K562 treated with DMSO at 1 percent for 24 hours (cell line): Measurements from ENCODE around the gene YOD1. TPM values are rescaled to one million over a fixed set of nuclear protein-coding genes. Genes with fewer than 3 reads are reported as not detected.

Experiments used
- total RNA-seq: library from RNA; unstranded; fragments of 300-600 nt; gene quantifications from 2 replicates; pipeline ENCODE4 v1.2.3, GENCODE V29; 2022; ENCODE audit warnings: low read depth; ENCODE audit not compliant: insufficient read depth

The YOD1 gene
- 13.6 and 15.8 TPM in 2 replicates for total RNA-seq

GRCh38 chr1:207051191-207051943, at the start of gene YOD1:
Gene YOD1, minus strand, starts transcription at chr1:207051208. Its CDS starts 178 bp downstream, at chr1:207051030.

GRCh38 chr1:207088701-207089626, 38.0 kb upstream of the YOD1 start, which contains the start of gene C4BPB:
Gene C4BPB, plus strand, starts transcription at chr1:207088860. Its CDS starts 672 bp downstream, at chr1:207089532.

DNA sequence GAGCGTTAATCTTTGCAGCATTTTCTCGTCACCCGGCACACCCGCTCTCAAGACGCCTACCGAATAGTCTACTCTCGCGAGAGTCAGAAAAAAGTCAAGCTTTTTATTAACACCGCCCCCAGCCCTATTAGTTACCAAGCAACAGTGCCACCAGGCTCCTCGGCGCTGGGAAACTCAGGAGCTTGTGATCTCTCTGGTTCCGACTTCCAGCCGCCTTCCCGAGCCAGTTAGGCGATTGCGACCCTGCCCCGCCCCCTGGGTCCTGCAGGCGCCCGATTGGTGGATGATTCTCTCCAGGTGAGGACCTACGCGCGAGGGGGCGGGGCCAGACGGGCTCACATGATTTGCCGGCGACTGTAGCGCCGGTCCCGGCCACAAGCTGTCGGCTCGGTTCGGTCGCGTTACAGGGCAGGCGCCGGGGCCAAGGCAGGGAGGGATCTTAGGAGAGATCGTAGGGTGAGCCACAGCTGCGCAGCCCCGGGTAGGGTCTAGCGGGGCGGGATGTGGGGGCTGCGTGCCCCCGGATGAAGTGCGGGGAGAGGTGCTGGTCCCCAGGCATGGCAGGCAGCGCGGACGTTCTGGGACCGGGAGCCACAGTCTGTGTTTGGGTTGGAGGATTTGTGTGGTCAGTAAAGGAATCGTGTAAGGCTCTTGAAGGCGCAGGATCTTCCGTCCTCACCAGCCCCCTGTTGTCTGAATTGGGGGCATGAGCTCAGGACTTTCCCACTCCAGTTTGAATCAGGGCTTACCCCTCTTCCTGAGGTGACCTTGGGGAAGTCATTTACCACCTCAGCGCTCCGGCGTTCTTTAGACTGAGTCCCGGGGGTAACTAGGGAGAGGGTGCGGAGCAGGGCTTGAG, 2.1 kb upstream of the YOD1 start, which contains the start of gene PFKFB2:
Gene PFKFB2 (plus strand): TSS at position 365 of the 859 bp plus-strand sequence. CDS start 1,443 bp downstream, outside the sequence.

GRCh38 chr1:207032528-207033017, 18.4 kb downstream of the YOD1 start, which contains the start of gene C1orf116:
Gene C1orf116, minus strand, starts transcription at chr1:207032756. Its CDS starts 5,158 bp downstream, at chr1:207027598.

Other genes starting within 250 kb of the YOD1 start
- not detected in 2 replicates for gene IL20, start 185.6 kb downstream of the YOD1 start, total RNA-seq
- not detected in 2 replicates for gene IL24, start 153.8 kb downstream of the YOD1 start, total RNA-seq
- 0.80 and 1.00 TPM in 2 replicates for gene FCMR, start 129.3 kb downstream of the YOD1 start, total RNA-seq
- 0.19 and 0.49 TPM in 2 replicates for gene PIGR, start 104.7 kb downstream of the YOD1 start, total RNA-seq
- gene FCAMR, start 80.7 kb downstream of the YOD1 start, total RNA-seq, result not detected in 2 replicates
- 3.2 and 3.4 TPM in 2 replicates for gene C1orf116, start 18.5 kb downstream of the YOD1 start, total RNA-seq
- gene PFKFB2, start 2.1 kb upstream of the YOD1 start, total RNA-seq, result 16.9 and 18.7 TPM in 2 replicates
- gene C4BPB, start 37.7 kb upstream of the YOD1 start, total RNA-seq, result not detected in 2 replicates
- 0.19 TPM in 1 of 2 replicates, not detected in the other for gene C4BPA, start 53.0 kb upstream of the YOD1 start, total RNA-seq